Naive thymus-derived CD4-positive, alpha-beta T cell (primary cell): Measurements from ENCODE around the gene EPB41L3. TPM values are rescaled to one million over a fixed set of nuclear protein-coding genes. Genes with fewer than 3 reads are reported as not detected.
"Not testable (repeated sequence)": the region's sequence is repeated elsewhere in the genome, so short reads cannot be mapped to it uniquely, and the experiment has no call there.

ENCODE experiments used
- ATAC-seq: fragments of 150-1000 bp; cut with Tn5 transposase; 2 replicates; pipeline ENCODE4 v1.10.0; 2021; ENCODE audit warnings: mild to moderate bottlenecking, moderate library complexity
- CTCF ChIA-PET: fragments of 350-600 bp; sonication (Branson Sonifier 250); formaldehyde crosslinking; loops from one replicate; lab custom pipeline; 2021; ENCODE audit warnings: antibody characterized with exemption; lab: Charles Lee
- POLR2A ChIA-PET: fragments of 350-600 bp; sonication (Branson Sonifier 250); formaldehyde crosslinking; loops from one replicate; lab custom pipeline; 2021; ENCODE audit warnings: antibody characterized with exemption, inconsistent platforms; lab: Charles Lee
- DNase-seq, 9 donors: peaks; one replicate each; pipeline versions ENCODE4 v3.0.0 to v3.0.0-alpha.2; 2020 to 2022; ENCODE audit warnings: mixed read lengths in 1 of 9
- H3K27ac ChIP-seq: one replicate; pipeline ENCODE4 v1.7.0; 2013; ENCODE audit warnings: mild to moderate bottlenecking, low read depth, low read length, moderate library complexity
- H3K27me3 ChIP-seq, 2 donors: one replicate each; pipeline ENCODE4 v1.7.0; 2013; ENCODE audit warnings: low read length in 2 of 2, mild to moderate bottlenecking in 2 of 2, moderate library complexity in 2 of 2; ENCODE audit not compliant: control insufficient read depth in 2 of 2, insufficient read depth in 2 of 2
- H3K36me3 ChIP-seq, 3 experiments: 1 replicate in 2 of 3; 2 replicates in 1 of 3; pipeline ENCODE4 v1.7.0; 2013; ENCODE audit warnings: low read length in 3 of 3, mild to moderate bottlenecking in 3 of 3, moderate library complexity in 1 of 3; ENCODE audit not compliant: insufficient read depth in 3 of 3, control insufficient read depth in 2 of 3
- H3K4me1 ChIP-seq, 2 donors: one replicate each; pipeline ENCODE4 v1.7.0; 2013; ENCODE audit warnings: low read length in 2 of 2, mild to moderate bottlenecking in 2 of 2, moderate library complexity in 1 of 2; ENCODE audit not compliant: control insufficient read depth in 2 of 2, insufficient read depth in 2 of 2
- H3K4me3 ChIP-seq: 2 replicates; pipeline ENCODE4 v1.7.0; 2013; ENCODE audit warnings: mild to moderate bottlenecking, low read length
- H3K9me3 ChIP-seq, 3 experiments: 1 replicate in 2 of 3; 2 replicates in 1 of 3; pipeline ENCODE4 v1.7.0; 2013; ENCODE audit warnings: low read length in 3 of 3; ENCODE audit not compliant: control insufficient read depth in 2 of 3
- H3K27ac Mint-ChIP-seq, 9 donors: one replicate each; pipeline ENCODE4 v1.8.0; 2020 to 2022; ENCODE audit warnings: mixed read lengths in 9 of 9, mild to moderate bottlenecking in 8 of 9, moderate library complexity in 5 of 9, inconsistent platforms in 2 of 9
- H3K27me3 Mint-ChIP-seq, 5 donors: one replicate each; pipeline ENCODE4 v1.8.0; 2021 to 2022; ENCODE audit warnings: mixed read lengths in 5 of 5, mild to moderate bottlenecking in 1 of 5
- H3K36me3 Mint-ChIP-seq, 5 donors: one replicate each; pipeline ENCODE4 v1.8.0; 2020 to 2022; ENCODE audit warnings: mixed read lengths in 5 of 5, mild to moderate bottlenecking in 3 of 5, inconsistent platforms in 1 of 5
- H3K4me1 Mint-ChIP-seq, 7 donors: one replicate each; pipeline ENCODE4 v1.8.0; 2020 to 2022; ENCODE audit warnings: mixed read lengths in 7 of 7, mild to moderate bottlenecking in 3 of 7, inconsistent platforms in 1 of 7
- H3K4me3 Mint-ChIP-seq, 10 donors: one replicate each; pipeline ENCODE4 v1.8.0; 2020 to 2022; ENCODE audit warnings: mild to moderate bottlenecking in 10 of 10, mixed read lengths in 10 of 10, moderate library complexity in 6 of 10, inconsistent platforms in 2 of 10
- H3K9me3 Mint-ChIP-seq, 11 donors: one replicate each; pipeline ENCODE4 v1.8.0; 2020 to 2022; ENCODE audit warnings: mixed read lengths in 11 of 11, mild to moderate bottlenecking in 4 of 11, inconsistent platforms in 1 of 11, moderate library complexity in 1 of 11
- intact Hi-C, 2 donors: fragments of 100-400 bp; cut with micrococcal nuclease; formaldehyde crosslinking; loops; one replicate each; pipeline ENCODE4 v1.15.1; 2023
- polyA plus RNA-seq, 2 donors: library from polyadenylated mRNA; unstranded; fragments of 300-500 nt; fragmentation: Illumina TruSeq; gene quantifications; one replicate each; pipeline ENCODE4 v1.2.3, GENCODE V29; 2021
- total RNA-seq, 6 experiments: library from RNA in 5 of 6; stranded (reverse) in 5 of 6; gene quantifications; 1 replicate in 5 of 6; 2 replicates in 1 of 6; pipeline ENCODE4 v1.2.3 and lab custom pipeline; 2021 to 2026

Gene EPB41L3
- total and polyA plus RNA-seq, 7 experiments from 2014 or later: 1.5 to 35.5 (median 12.5) TPM

DNA sequence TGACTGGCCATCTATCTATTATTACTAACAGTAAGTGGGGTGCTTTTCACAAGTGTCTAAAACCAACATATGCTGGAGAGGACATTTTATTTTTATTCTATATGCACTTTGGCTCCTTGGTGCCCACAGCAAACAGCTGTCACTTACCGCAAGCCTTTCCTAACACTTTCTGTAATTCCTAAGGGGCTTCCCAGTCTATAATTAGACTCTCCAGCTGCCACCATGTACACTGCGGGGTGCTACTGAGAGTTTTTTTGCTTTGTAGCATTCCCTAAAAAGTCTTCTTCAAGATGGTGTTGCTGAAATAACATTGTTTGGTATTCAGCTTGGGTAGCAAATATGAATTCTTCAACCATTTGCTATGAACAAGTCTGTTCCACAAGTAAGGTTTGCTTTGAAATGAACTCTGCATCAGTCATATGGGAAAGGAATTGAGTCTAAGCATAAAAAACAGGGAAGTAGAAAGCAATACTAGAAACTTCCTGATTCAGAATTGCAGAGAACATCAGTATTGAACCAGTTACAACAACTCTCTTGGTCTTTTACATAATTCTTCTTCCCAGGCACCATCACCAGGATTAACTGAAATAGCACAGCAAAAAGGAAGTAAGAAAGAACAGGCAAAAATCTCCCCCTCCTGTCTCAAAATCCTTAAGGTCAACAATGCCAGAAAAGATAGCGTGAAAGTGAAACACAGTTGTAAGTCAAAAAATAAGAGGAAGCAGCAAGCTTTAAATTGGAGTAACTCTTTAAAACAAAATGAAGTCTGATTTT lies 28.6 kb downstream of the EPB41L3 start:
- peak; percentile 47 for ATAC-seq
- H3K4me3 Mint-ChIP-seq: peak overlapping the region in 4 of 10 donors; percentile 1 to 58 (median 2)
- DNase-seq: no peak

DNA sequence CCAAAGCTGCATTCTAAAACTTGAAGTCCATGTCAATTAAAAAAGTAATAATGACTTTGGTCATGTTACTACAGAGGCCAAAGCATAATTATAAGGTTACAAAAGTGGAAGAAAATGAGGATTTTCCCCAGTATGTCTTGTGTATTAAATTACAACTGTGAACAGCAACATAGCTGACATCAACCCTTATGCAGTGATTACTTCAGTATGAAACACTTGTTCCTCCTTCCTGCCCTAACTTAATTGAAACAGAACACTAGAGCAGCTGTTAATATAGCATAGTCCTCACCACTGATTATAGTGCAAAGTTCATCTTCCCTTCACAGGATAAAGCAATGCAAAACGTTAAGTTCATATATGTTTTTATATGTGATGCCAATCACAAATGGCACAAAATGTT lies 29.9 kb downstream of the EPB41L3 start:
- Mint-ChIP-seq H3K27ac (no peak overlapping the region), H3K36me3 (no peaks in the 10 kb centered on the region), H3K27me3 (peaks cover 0 to 36% (median 0%) of the 10 kb centered on the region in 5 donors), H3K4me1 (peaks cover 0 to 30% (median 15%) of the 10 kb centered on the region in 7 donors), H3K9me3 (no peaks in the 10 kb centered on the region), H3K4me3 (no peak overlapping the region)
- intact Hi-C loops: no loop called here
- Histone ChIP-seq H3K27me3 (no peaks in the 10 kb centered on the region), H3K4me3 (no peak overlapping the region), H3K9me3 (no peaks in the 10 kb centered on the region), H3K36me3 (no peaks in the 10 kb centered on the region), H3K4me1 (no peaks in the 10 kb centered on the region), H3K27ac (no peak overlapping the region)
- DNase-seq (no peak), ATAC-seq (no peak)
- ChIA-PET CTCF (no interaction called here), POLR2A (no interaction called here)

More for the DNA sequence above, 28.6 kb downstream of the EPB41L3 start:
- no peaks in the 10 kb centered on the region for H3K36me3 Mint-ChIP-seq
- Histone ChIP-seq H3K4me3 (no peak overlapping the region), H3K4me1 (no peaks in the 10 kb centered on the region), H3K36me3 (no peaks in the 10 kb centered on the region), H3K9me3 (no peaks in the 10 kb centered on the region), H3K27ac (no peak overlapping the region), H3K27me3 (no peaks in the 10 kb centered on the region)
- peaks cover 0 to 33% (median 0%) of the 10 kb centered on the region in 5 donors for H3K27me3 Mint-ChIP-seq
- H3K9me3 Mint-ChIP-seq: no peaks in the 10 kb centered on the region
- intact Hi-C loops: no loop called here
- H3K4me1 Mint-ChIP-seq: peaks cover 0 to 30% (median 15%) of the 10 kb centered on the region in 7 donors
- CTCF ChIA-PET: interaction anchor here (0.7 kb wide), 1 partner anchor 23 kb away, joined by 3 read pairs; no protein-coding TSS in a partner anchor
- POLR2A ChIA-PET: no interaction called here
- H3K27ac Mint-ChIP-seq: no peak overlapping the region

- ChIA-PET POLR2A (no interaction called here), CTCF (no interaction called here)
- intact Hi-C loops: no loop called here
- Histone ChIP-seq H3K4me1 (no peaks in the 10 kb centered on the region), H3K4me3 (no peak overlapping the region), H3K27me3 (no peaks in the 10 kb centered on the region), H3K27ac (no peak overlapping the region), H3K9me3 (no peaks in the 10 kb centered on the region), H3K36me3 (no peaks in the 10 kb centered on the region)
- DNase-seq (no peak), ATAC-seq (no peak)
- H3K36me3 Mint-ChIP-seq: peaks cover 0 to under 1% (median 0%) of the 10 kb centered on the region in 5 donors
- H3K4me1 Mint-ChIP-seq: peaks cover 0 to 29% (median 13%) of the 10 kb centered on the region in 7 donors
- H3K27me3 Mint-ChIP-seq: peaks cover 0 to 27% (median 2%) of the 10 kb centered on the region in 5 donors
- no peaks in the 10 kb centered on the region for H3K9me3 Mint-ChIP-seq
- H3K4me3 Mint-ChIP-seq: no peak overlapping the region
- no peak overlapping the region for H3K27ac Mint-ChIP-seq
Observed at GRCh38 chr18:5512176-5512575, 31.6 kb downstream of the EPB41L3 start.

GRCh38 chr18:5511541-5511940 lies 32.3 kb downstream of the EPB41L3 start:
- H3K27me3 ChIP-seq, DNase-seq, CTCF ChIA-PET, H3K27ac Mint-ChIP-seq, H3K9me3 Mint-ChIP-seq, H3K36me3 Mint-ChIP-seq, H3K4me1 ChIP-seq, H3K27ac ChIP-seq, H3K36me3 ChIP-seq, H3K4me3 Mint-ChIP-seq, H3K4me3 ChIP-seq, POLR2A ChIA-PET, H3K9me3 ChIP-seq, intact Hi-C loops: not testable (repeated sequence)
- peaks cover 0 to 28% (median 6%) of the 10 kb centered on the region in 5 donors for H3K27me3 Mint-ChIP-seq
- H3K4me1 Mint-ChIP-seq: peaks cover 0 to 32% (median 13%) of the 10 kb centered on the region in 7 donors
- peak; percentile 50 for ATAC-seq

DNA sequence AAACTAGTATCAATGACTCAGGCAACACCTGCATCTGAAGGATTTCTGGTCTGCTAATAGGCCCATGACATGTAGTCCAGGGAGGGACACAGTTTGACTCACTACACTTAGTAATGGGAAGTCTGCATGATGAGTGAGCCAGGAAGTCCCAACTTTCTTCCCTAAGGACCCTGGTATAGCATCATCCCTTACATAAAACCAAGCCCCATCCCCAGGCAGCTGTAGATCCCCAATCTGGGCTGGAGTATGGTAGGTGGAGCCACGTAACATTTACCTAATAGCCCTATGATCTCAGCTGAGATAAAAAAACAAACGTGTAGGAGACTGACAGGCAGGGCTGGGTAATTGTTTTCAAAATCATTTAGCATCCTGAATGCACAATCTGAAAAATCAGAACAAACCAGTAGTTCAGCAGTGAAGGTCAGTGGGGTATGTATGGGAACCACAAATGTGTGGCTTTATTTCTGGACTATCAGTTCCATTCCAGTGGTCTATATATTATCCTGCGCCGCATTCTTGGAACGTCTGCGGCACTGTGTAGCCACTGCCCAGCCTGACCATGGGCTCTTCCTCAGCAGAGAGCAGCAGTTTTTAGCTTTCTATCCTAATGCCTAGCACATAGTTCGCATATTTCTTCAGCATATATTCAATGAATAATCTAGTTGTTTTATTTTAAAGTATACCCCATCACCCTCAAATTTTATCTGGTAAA lies 33.5 kb downstream of the EPB41L3 start:
- Histone ChIP-seq H3K36me3 (no peaks in the 10 kb centered on the region), H3K4me1 (no peaks in the 10 kb centered on the region), H3K4me3 (no peak overlapping the region), H3K27me3 (no peaks in the 10 kb centered on the region), H3K9me3 (no peaks in the 10 kb centered on the region), H3K27ac (no peak overlapping the region)
- no peak overlapping the region for H3K4me3 Mint-ChIP-seq
- peaks cover 2 to 36% (median 14%) of the 10 kb centered on the region in 5 donors for H3K27me3 Mint-ChIP-seq
- peaks cover 0 to 2% (median 0%) of the 10 kb centered on the region in 11 donors for H3K9me3 Mint-ChIP-seq
- ATAC-seq (no peak), DNase-seq (no peak)
- ChIA-PET CTCF (interaction anchor here (1.2 kb wide), 1 partner anchor 8 kb away, joined by 4 read pairs; no protein-coding TSS in a partner anchor), POLR2A (no interaction called here)
- H3K27ac Mint-ChIP-seq: no peak overlapping the region
- peaks cover 0 to 22% (median 9%) of the 10 kb centered on the region in 7 donors for H3K4me1 Mint-ChIP-seq
- intact Hi-C loops: no loop called here
- H3K36me3 Mint-ChIP-seq: peaks cover 0 to 11% (median 0%) of the 10 kb centered on the region in 5 donors

GRCh38 chr18:5508821-5509220 lies 35.0 kb downstream of the EPB41L3 start:
- peaks cover 2 to 42% (median 14%) of the 10 kb centered on the region in 5 donors for H3K27me3 Mint-ChIP-seq
- no peak for ATAC-seq
- H3K27ac ChIP-seq: no peak overlapping the region
- no peaks in the 10 kb centered on the region for H3K4me1 ChIP-seq
- no peaks in the 10 kb centered on the region for H3K9me3 ChIP-seq
- no peaks in the 10 kb centered on the region for H3K36me3 ChIP-seq
- CTCF ChIA-PET: no interaction called here
- H3K4me1 Mint-ChIP-seq: peaks cover 0 to 27% (median 8%) of the 10 kb centered on the region in 7 donors
- H3K36me3 Mint-ChIP-seq: peaks cover 0 to 11% (median 0%) of the 10 kb centered on the region in 5 donors
- H3K4me3 ChIP-seq: no peak overlapping the region
- H3K4me3 Mint-ChIP-seq: no peak overlapping the region
- H3K9me3 Mint-ChIP-seq: peaks cover 0 to 2% (median 0%) of the 10 kb centered on the region in 11 donors
- no peak overlapping the region for H3K27ac Mint-ChIP-seq
- intact Hi-C loops: no loop called here
- POLR2A ChIA-PET: no interaction called here
- H3K27me3 ChIP-seq: no peaks in the 10 kb centered on the region
- no peak for DNase-seq
